ENCODE results near the gene MST1R. TPM values are rescaled to one million over a fixed set of nuclear protein-coding genes. Genes with fewer than 3 reads are reported as not detected.
"Not testable (repeated sequence)": the region's sequence is repeated elsewhere in the genome, so short reads cannot be mapped to it uniquely, and the experiment has no call there.

Gene MST1R
- total RNA-seq, 2 experiments from 2014 or later, result 0.55 to 0.89 TPM

DNA sequence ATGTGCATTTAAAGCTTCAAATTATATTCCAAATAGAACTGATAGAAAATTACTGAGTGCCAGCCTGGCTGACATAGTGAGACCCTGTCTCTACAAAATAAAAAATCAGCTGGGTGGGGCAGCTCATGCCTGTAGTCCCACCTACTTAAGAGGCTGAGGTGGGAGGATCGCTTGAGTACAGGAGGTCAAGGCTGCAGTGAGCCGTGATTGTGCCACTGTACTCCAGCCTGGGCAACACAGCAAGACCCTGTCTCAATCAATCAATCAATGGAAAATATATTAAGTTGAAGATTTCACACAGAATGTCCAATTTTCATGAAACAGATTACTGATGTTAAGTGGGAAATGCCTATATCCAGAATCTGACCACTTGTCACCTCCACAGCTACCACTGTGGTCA is 21.8 kb upstream of the MST1R start:
- H3K9me3 ChIP-seq (ENCODE audit: control insufficient read depth in 1 of 2, insufficient read depth in 1 of 2, low read length in 2 of 2), result no peaks in the 10 kb centered on the region
- H3K4me3 ChIP-seq (ENCODE audit: low read length), result no peak overlapping the region
- CTCF ChIA-PET, result interaction anchor here (1.3 kb wide), 1 partner anchor 123 kb away, joined by 3 read pairs; no protein-coding TSS in a partner anchor
- Mint-ChIP-seq H3K4me3 (no peak overlapping the region), H3K4me1 (ENCODE audit: low read depth) (peaks cover 33% of the 10 kb centered on the region), H3K27ac (no peak overlapping the region), H3K36me3 (ENCODE audit: low read depth) (no peaks in the 10 kb centered on the region), H3K27me3 (no peaks in the 10 kb centered on the region), H3K9me3 (no peaks in the 10 kb centered on the region)
- H3K36me3 ChIP-seq (ENCODE audit: insufficient read depth, low read length), result no peaks in the 10 kb centered on the region
- H3K27ac ChIP-seq (ENCODE audit: low read depth in 1 of 2, low read length in 2 of 2), result no peak overlapping the region
- H3K4me1 ChIP-seq (ENCODE audit: insufficient read depth, low read length), result peaks cover 19% of the 10 kb centered on the region
- no peaks in the 10 kb centered on the region for H3K27me3 ChIP-seq (ENCODE audit: control insufficient read depth in 1 of 2, insufficient read depth in 2 of 2, low read length in 2 of 2)
- POLR2A ChIA-PET, result no interaction called here
- intact Hi-C loops (cut with DNase I, micrococcal nuclease), result loop anchor here in 1 of 2 experiments (5.0 kb wide), 1 partner anchor 123 kb away; the partner anchor contains the start of gene INKA1
- DNase-seq (no peak), ATAC-seq (ENCODE audit: poor library complexity) (no peak)
- TF ChIP-seq, protein P1, sequence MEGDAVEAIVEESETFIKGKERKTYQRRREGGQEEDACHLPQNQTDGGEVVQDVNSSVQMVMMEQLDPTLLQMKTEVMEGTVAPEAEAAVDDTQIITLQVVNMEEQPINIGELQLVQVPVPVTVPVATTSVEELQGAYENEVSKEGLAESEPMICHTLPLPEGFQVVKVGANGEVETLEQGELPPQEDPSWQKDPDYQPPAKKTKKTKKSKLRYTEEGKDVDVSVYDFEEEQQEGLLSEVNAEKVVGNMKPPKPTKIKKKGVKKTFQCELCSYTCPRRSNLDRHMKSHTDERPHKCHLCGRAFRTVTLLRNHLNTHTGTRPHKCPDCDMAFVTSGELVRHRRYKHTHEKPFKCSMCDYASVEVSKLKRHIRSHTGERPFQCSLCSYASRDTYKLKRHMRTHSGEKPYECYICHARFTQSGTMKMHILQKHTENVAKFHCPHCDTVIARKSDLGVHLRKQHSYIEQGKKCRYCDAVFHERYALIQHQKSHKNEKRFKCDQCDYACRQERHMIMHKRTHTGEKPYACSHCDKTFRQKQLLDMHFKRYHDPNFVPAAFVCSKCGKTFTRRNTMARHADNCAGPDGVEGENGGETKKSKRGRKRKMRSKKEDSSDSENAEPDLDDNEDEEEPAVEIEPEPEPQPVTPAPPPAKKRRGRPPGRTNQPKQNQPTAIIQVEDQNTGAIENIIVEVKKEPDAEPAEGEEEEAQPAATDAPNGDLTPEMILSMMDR (IDR thresholded peaks at IDR 0.05), result no peak

DNA sequence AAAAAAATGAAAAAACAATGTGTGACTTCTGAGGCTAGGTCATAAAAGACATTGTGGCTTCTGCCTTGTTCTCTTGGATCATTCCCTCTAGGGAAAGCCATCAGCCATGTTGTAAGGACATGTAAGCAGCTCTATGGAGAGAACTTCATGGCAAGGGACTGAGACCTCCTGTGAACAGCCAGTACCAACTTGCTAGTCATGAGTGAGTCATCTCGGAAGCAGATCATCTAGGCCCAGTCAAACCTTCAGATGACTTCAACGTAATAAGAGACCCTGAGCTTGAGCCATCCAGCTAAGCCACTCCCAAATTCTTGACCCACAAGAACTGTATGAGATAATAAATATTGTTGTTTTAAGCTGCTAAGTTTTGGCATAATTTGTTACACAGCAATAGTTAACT is 21.0 kb upstream of the MST1R start:
- DNase-seq (no peak), ATAC-seq (ENCODE audit: poor library complexity) (no peak)
- H3K9me3 ChIP-seq (ENCODE audit: control insufficient read depth in 1 of 2, insufficient read depth in 1 of 2, low read length in 2 of 2), result no peaks in the 10 kb centered on the region
- ChIA-PET CTCF (interaction anchor here (1.3 kb wide), 1 partner anchor 122 kb away, joined by 3 read pairs; no protein-coding TSS in a partner anchor), POLR2A (no interaction called here)
- no peaks in the 10 kb centered on the region for H3K36me3 ChIP-seq (ENCODE audit: insufficient read depth, low read length)
- Mint-ChIP-seq H3K27ac (no peak overlapping the region), H3K36me3 (ENCODE audit: low read depth) (peaks cover 5% of the 10 kb centered on the region), H3K4me1 (ENCODE audit: low read depth) (peaks cover 27% of the 10 kb centered on the region), H3K9me3 (no peaks in the 10 kb centered on the region), H3K27me3 (no peaks in the 10 kb centered on the region), H3K4me3 (no peak overlapping the region)
- TF ChIP-seq, protein P1 (IDR thresholded peaks at IDR 0.05), result no peak
- H3K27ac ChIP-seq (ENCODE audit: low read depth in 1 of 2, low read length in 2 of 2), result no peak overlapping the region
- H3K4me1 ChIP-seq (ENCODE audit: insufficient read depth, low read length), result peaks cover 11% of the 10 kb centered on the region
- no peaks in the 10 kb centered on the region for H3K27me3 ChIP-seq (ENCODE audit: control insufficient read depth in 1 of 2, insufficient read depth in 2 of 2, low read length in 2 of 2)
- intact Hi-C loops (cut with DNase I, micrococcal nuclease), result loop anchor here in 1 of 2 experiments (5.0 kb wide), 1 partner anchor 122 kb away; the partner anchor contains the start of gene INKA1
- no peak overlapping the region for H3K4me3 ChIP-seq (ENCODE audit: low read length)

DNA sequence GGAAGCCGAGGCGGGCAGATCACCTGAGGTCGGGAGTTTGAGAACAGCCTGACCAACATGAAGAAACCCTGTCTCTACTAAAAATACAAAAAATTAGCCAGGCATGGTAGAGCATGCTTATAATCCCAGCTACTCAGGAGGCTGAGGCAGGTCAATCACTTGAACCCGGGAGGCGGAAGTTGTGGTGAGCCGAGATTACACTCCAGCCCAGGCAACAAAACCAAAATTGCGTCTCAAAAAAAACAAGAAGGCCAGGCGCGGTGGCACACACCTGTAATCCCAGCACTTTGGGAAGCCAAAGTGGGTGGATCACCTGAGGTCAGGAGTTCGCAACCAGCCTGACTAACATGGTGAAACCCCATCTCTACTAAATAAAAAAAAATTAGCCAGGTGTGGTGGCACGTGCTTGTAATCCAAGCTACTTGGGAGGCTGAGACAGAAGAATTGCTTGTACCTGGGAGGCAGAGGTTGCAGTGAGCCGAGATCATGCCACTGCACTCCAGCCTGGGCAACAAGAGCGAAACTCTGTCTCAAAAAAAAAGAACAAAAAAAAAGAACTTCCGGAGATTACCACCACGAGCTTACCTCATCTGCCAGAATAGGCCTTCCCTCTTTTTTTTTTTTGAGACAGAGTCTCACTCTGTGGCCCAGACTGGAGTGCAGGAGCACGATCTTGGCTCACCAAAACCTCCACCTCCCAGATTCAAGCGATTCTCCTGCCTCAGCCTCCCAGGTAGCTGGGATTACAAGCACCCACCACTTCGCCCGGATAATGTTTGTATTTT is 14.3 kb upstream of the MST1R start:
- H3K4me1 Mint-ChIP-seq (ENCODE audit: low read depth); H3K4me3 ChIP-seq (ENCODE audit: low read length); H3K9me3 ChIP-seq (ENCODE audit: control insufficient read depth in 1 of 2, insufficient read depth in 1 of 2, low read length in 2 of 2); H3K27ac Mint-ChIP-seq; DNase-seq; H3K9me3 Mint-ChIP-seq; intact Hi-C loops (cut with DNase I, micrococcal nuclease); H3K27me3 ChIP-seq (ENCODE audit: control insufficient read depth in 1 of 2, insufficient read depth in 2 of 2, low read length in 2 of 2); H3K4me3 Mint-ChIP-seq; CTCF ChIA-PET; H3K27ac ChIP-seq (ENCODE audit: low read depth in 1 of 2, low read length in 2 of 2); H3K36me3 ChIP-seq (ENCODE audit: insufficient read depth, low read length); H3K27me3 Mint-ChIP-seq; H3K4me1 ChIP-seq (ENCODE audit: insufficient read depth, low read length); POLR2A ChIA-PET; H3K36me3 Mint-ChIP-seq (ENCODE audit: low read depth): not testable (repeated sequence)
- ATAC-seq (ENCODE audit: poor library complexity), result peak; percentile 39
